ENCODE data around the gene TIMP1.

The TIMP1 gene

GRCh38 chrX:47581731-47582647 lies at the start of gene TIMP1:
Gene TIMP1, plus strand, starts transcription at chrX:47582436. Its CDS starts 980 bp downstream, at chrX:47583416.
- peak; percentile 88 for DNase-seq (ENCODE audit: low spot score)

DNA sequence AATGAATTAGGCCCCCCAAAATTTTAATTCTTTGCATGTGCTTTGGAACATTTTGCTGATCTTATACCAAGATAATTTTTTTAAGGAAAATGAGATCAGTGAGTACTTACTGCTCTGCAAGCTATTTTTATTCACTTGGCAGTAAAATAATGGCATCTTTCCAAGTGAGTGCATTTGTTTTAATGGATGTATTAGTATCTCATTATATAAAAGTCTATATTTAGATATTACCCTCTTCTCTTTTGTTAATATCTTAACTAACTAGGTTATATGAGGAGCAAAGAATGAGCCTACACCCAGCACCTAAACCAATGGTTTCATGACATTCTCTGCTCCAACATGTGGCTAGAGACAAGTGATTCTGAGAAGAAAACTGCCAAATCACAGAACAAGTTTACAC lies 42.4 kb upstream of the TIMP1 start:
- DNase-seq (ENCODE audit: low spot score) = no peak

DNA sequence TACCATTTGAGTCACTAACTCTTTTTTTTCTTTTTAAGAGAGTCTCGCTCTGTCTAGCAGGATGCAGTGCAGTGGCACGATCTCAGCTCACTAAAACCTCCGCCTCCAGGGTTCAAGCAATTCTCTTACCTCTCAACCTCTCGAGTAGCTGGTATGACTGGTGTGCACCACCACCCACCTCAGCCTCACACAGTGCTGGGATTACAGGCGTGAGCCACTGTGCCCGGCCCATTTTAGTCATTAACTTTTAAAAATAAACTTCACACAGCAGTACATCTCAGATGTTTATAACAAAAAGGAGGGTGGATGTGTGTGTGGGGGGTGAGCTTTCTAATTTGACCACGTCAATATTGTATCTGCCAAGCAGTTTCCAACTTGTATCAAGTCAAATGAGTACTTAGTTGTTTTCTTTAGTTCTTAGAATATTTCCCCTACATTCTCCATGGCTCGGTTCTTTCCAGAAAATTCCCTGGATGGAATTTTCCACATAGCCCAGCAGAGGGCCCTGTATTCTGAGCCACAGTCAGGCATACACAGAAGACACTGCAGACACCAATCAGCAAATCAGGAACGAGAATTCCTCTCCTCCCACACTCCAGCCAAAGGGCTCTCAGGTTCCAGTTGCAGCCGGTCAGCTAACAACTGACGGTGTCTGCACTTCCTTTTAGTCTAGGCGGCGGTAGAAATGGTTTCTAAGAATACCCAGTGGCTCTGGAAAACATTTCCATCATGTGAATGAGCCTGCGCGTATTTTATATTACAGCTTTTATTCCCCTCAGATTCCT lies 41.3 kb upstream of the TIMP1 start:
- peak; percentile 78 for DNase-seq (ENCODE audit: low spot score)

DNA sequence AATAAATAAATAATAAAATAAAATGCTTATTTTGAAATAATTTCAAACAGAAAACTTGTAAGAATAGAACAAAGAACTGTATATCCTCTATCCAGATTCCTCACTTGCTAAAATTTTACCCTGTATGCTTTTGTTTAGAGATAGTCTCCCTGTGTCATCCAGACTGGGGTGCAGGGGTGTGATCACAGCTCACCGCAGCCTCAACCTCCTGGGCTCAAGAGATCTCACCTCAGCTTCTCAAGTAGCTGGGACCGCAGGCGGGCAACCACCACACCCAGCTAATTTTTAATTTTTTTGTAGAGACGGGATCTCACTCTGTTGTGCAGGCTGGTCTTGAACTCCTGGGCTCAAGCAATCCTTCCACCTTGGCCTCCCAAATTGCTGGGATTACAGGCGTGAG lies 38.7 kb upstream of the TIMP1 start:
- no peak for DNase-seq (ENCODE audit: low spot score)

DNA sequence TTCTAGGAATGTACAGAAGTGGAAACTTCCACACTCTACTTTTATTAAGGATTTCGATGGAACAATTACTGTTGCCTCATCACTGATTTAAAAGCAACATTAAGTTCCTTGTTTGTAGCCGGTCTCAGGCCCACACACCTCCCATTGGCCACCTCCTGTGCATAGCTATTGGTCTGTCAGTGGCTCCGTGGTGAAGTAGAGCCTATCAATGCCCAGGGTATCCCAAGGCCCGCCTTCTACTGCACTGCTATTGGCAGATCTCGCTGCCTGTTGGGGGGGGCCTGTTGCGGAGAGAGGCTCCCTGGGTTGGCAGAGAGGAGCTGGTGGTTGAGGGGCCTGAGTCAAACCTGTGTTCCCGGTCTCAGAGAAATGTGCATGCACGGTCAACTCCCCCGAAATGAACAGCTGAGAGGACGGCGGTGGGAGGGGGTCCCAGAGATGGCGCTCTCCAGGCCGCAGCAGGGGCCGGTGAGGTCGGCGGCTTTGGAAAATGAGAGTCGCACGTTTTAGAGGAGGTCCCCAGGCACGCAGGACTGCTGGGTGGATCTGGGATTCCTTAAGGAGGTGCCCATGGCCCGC lies 26.1 kb upstream of the TIMP1 start:
- peak; percentile 89 for DNase-seq (ENCODE audit: low spot score)

- DNase-seq (ENCODE audit: low spot score) = no peak
Observed at GRCh38 chrX:47558436-47558835, 23.8 kb upstream of the TIMP1 start.

- DNase-seq (ENCODE audit: low spot score) = no peak
Observed at GRCh38 chrX:47560179-47560933, 21.9 kb upstream of the TIMP1 start.

GRCh38 chrX:47560934-47561658 lies 21.1 kb upstream of the TIMP1 start, which contains the start of gene ARAF:
Gene ARAF, plus strand, starts transcription at chrX:47561205. Its CDS starts 1,763 bp downstream, at chrX:47562968.
- peak; percentile 93 for DNase-seq (ENCODE audit: low spot score)

DNA sequence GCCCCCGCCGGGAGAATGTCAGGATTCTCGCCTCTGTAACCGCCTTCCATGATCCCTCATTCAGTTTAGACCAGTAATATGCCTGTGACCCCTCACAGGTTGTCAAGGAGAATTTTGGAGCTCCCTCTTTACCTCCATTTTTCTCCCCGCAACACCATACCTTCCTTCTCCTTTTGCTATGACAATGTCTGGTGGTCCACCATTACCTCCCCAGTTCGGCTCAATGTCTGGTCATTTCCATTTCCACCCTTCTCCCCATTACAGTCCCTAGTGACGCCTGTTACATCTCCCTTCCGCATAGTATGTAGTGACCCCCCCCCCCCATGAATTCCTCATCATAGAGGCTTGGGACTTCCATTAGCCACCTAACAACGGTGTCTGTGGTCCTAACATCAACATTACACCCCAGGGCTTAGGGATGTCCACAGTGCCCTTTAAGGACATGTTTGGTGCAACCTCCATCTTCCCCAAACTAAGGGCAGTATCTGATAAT lies 20.5 kb upstream of the TIMP1 start:
- DNase-seq (ENCODE audit: low spot score) = no peak

GRCh38 chrX:47562615-47563243 lies 19.5 kb upstream of the TIMP1 start:
- no peak for DNase-seq (ENCODE audit: low spot score)

GRCh38 chrX:47563801-47564315 lies 18.4 kb upstream of the TIMP1 start:
- no peak for DNase-seq (ENCODE audit: low spot score)

GRCh38 chrX:47564438-47565085 lies 17.7 kb upstream of the TIMP1 start:
- DNase-seq (ENCODE audit: low spot score) = no peak

- no peak for DNase-seq (ENCODE audit: low spot score)
Observed at GRCh38 chrX:47566841-47567240, 15.4 kb upstream of the TIMP1 start.

- DNase-seq (ENCODE audit: low spot score) = no peak
Observed at GRCh38 chrX:47568656-47569295, 13.5 kb upstream of the TIMP1 start.

- DNase-seq (ENCODE audit: low spot score) = no peak
Observed at GRCh38 chrX:47570794-47571193, 11.4 kb upstream of the TIMP1 start.

- DNase-seq (ENCODE audit: low spot score) = no peak
Observed at GRCh38 chrX:47571215-47571614, 11.0 kb upstream of the TIMP1 start.

DNA sequence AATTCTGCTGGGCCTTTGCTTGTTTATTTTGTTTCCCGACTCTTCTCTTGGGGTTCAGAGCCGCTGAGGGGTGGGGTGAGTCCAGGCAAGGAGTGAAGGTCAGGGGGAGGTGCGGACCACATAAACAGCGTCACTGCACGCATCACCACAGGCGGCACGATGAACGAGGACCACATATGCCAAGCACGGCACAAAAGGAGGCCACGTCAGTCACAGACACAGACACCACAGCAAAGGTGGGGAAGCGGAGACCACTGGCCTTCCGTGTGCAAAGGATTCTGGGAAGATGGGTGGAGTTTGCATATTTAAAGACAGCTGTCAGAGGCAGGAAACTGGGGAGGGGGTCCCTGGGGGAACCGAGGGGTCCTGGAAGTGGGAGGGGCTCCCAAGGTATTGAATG lies 10.3 kb upstream of the TIMP1 start:
- no peak for DNase-seq (ENCODE audit: low spot score)

GRCh38 chrX:47572773-47573340 lies 9.4 kb upstream of the TIMP1 start:
- DNase-seq (ENCODE audit: low spot score) = no peak

All from left forelimb (tissue), 1 donor.